IMR-90 (cell line): Measurements from ENCODE around the gene PHETA1. TPM values are rescaled to one million over a fixed set of nuclear protein-coding genes. Genes with fewer than 3 reads are reported as not detected.

Source experiments
- ATAC-seq: fragments of 200-7000 bp; cut with Tn5 transposase; 2 replicates; pipeline ENCODE4 v1.9.1; 2020; ENCODE audit warnings: low read depth, mild to moderate bottlenecking, moderate library complexity
- BruUV-seq: library from RNA; stranded (reverse); fragments of 400-500 nt; replicated peaks from 2 replicates; lab custom pipeline; 2021; lab: Mats Ljungman, UMichigan
- CTCF ChIA-PET: fragments of 300-600 bp; formaldehyde crosslinking; extraction: SDS; loops from one replicate; lab custom pipeline; 2021; ENCODE audit warnings: antibody characterized with exemption; lab: Yijun Ruan, JAX
- POLR2A ChIA-PET: fragments of 300-600 bp; sonication (Branson Sonifier 250); formaldehyde crosslinking; loops from one replicate; lab custom pipeline; 2022; ENCODE audit warnings: antibody characterized with exemption; ENCODE audit not compliant: unreplicated experiment; lab: Charles Lee
- DNase-seq: peaks from one replicate; pipeline ENCODE4 v3.0.0; 2013
- H2AFZ ChIP-seq: replicated peaks from 2 replicates; pipeline ENCODE3; 2013; ENCODE audit warnings: low read length, mild to moderate bottlenecking; ENCODE audit not compliant: poor library complexity
- H2AK5ac ChIP-seq: 2 replicates; pipeline ENCODE4 v1.6.1; 2013; ENCODE audit warnings: low read depth, low read length, inconsistent platforms
- H2AK9ac ChIP-seq: replicated peaks from 2 replicates; pipeline ENCODE3; 2013; ENCODE audit warnings: mild to moderate bottlenecking, low read depth, low read length, moderate library complexity; ENCODE audit not compliant: poor library complexity
- H2BK120ac ChIP-seq: 2 replicates; pipeline ENCODE4 v1.6.1; 2013; ENCODE audit warnings: low read depth, low read length, inconsistent platforms
- H2BK15ac ChIP-seq: 3 replicates; pipeline ENCODE4 v1.6.1; 2013; ENCODE audit warnings: low read depth, low read length, inconsistent platforms
- H2BK20ac ChIP-seq: 2 replicates; pipeline ENCODE4 v1.6.1; 2013; ENCODE audit warnings: low read depth, mild to moderate bottlenecking, inconsistent platforms, low read length, moderate library complexity
- H2BK5ac ChIP-seq: 2 replicates; pipeline ENCODE4 v1.6.1; 2013; ENCODE audit warnings: mild to moderate bottlenecking, low read depth, low read length, inconsistent platforms; ENCODE audit not compliant: poor library complexity, severe bottlenecking
- H3K14ac ChIP-seq: replicated peaks from 2 replicates; pipeline ENCODE4 v1.6.1; 2013; ENCODE audit warnings: low read depth, low read length, inconsistent platforms
- H3K18ac ChIP-seq: 2 replicates; pipeline ENCODE4 v1.6.1; 2013; ENCODE audit warnings: low read depth, low read length, control low read depth
- H3K23ac ChIP-seq: 2 replicates; pipeline ENCODE4 v1.6.1; 2013; ENCODE audit warnings: low read depth, low read length, inconsistent platforms
- H3K27ac ChIP-seq: 2 replicates; pipeline ENCODE4 v1.5.1; 2013; ENCODE audit warnings: mild to moderate bottlenecking, control low read depth, low read length; ENCODE audit not compliant: insufficient read depth
- H3K27me3 ChIP-seq: 2 replicates; pipeline ENCODE4 v1.6.1; 2013; ENCODE audit warnings: low read length; ENCODE audit not compliant: control insufficient read depth, insufficient read depth
- H3K36me3 ChIP-seq: 2 replicates; pipeline ENCODE4 v1.6.1; 2013; ENCODE audit warnings: low read length, mixed read lengths; ENCODE audit not compliant: control insufficient read depth, insufficient read depth
- H3K4ac ChIP-seq: 2 replicates; pipeline ENCODE4 v1.6.1; 2013; ENCODE audit warnings: low read depth, low read length, inconsistent platforms
- H3K4me1 ChIP-seq: 2 replicates; pipeline ENCODE4 v1.6.1; 2013; ENCODE audit warnings: low read length, mixed read lengths; ENCODE audit not compliant: control insufficient read depth, insufficient read depth
- H3K4me2 ChIP-seq: 2 replicates; pipeline ENCODE4 v1.6.1; 2013; ENCODE audit warnings: low read depth, mild to moderate bottlenecking, control low read depth, low read length, moderate library complexity
- H3K4me3 ChIP-seq: 2 replicates; pipeline ENCODE4 v1.5.1; 2013; ENCODE audit warnings: low read depth, mild to moderate bottlenecking, control low read depth, low read length, moderate library complexity; ENCODE audit not compliant: insufficient read depth
- H3K56ac ChIP-seq: 2 replicates; pipeline ENCODE4 v1.6.1; 2013; ENCODE audit warnings: low read length, inconsistent platforms; ENCODE audit not compliant: insufficient read depth; ENCODE audit errors: extremely low read depth
- H3K79me1 ChIP-seq, 2 experiments: 2 replicates each; pipeline ENCODE4 v1.6.1; 2013; ENCODE audit warnings: low read length in 2 of 2, inconsistent platforms in 1 of 2, low read depth in 1 of 2
- H3K9ac ChIP-seq: 2 replicates; pipeline ENCODE4 v1.6.1; 2013; ENCODE audit warnings: low read depth, low read length, control low read depth
- H3K9me1 ChIP-seq: 2 replicates; pipeline ENCODE4 v1.6.1; 2013; ENCODE audit warnings: low read length, inconsistent platforms; ENCODE audit not compliant: insufficient read depth
- H3K9me3 ChIP-seq: 2 replicates; pipeline ENCODE4 v1.6.1; 2013; ENCODE audit warnings: low read length; ENCODE audit not compliant: control insufficient read depth, insufficient read depth
- H4K20me1 ChIP-seq: 2 replicates; pipeline ENCODE4 v1.6.1; 2013; ENCODE audit warnings: low read length, inconsistent platforms; ENCODE audit not compliant: insufficient read depth
- H4K5ac ChIP-seq: 2 replicates; pipeline ENCODE4 v1.6.1; 2013; ENCODE audit warnings: mild to moderate bottlenecking, low read depth, low read length, control low read depth
- H4K8ac ChIP-seq, 2 experiments: 2 replicates each; pipeline ENCODE4 v1.6.1; 2013; ENCODE audit warnings: low read depth in 2 of 2, low read length in 2 of 2, control low read depth in 1 of 2, inconsistent platforms in 1 of 2
- H4K91ac ChIP-seq: 2 replicates; pipeline ENCODE4 v1.6.1; 2013; ENCODE audit warnings: low read depth, low read length, inconsistent platforms; ENCODE audit not compliant: insufficient read depth
- BHLHE40 ChIP-seq: fragments of 150-350 bp; IDR thresholded peaks from 2 replicates; pipeline ENCODE4 v1.6.1; 2016; ENCODE audit warnings: mild to moderate bottlenecking, low read depth, low read length
- CEBPB ChIP-seq: IDR thresholded peaks from 2 replicates; pipeline ENCODE4 v1.6.1; 2012; ENCODE audit warnings: low read depth, low read length, improper control_type of control experiment
- CHD1 ChIP-seq: IDR thresholded peaks from 2 replicates; pipeline ENCODE4 v1.6.1; 2012; ENCODE audit warnings: low read depth, low read length, improper control_type of control experiment
- FOS ChIP-seq: fragments of 150-350 bp; IDR thresholded peaks from 2 replicates; pipeline ENCODE4 v1.6.1; 2016; ENCODE audit warnings: low read depth, low read length
- MAZ ChIP-seq: IDR thresholded peaks from 2 replicates; pipeline ENCODE4 v1.6.1; 2012; ENCODE audit warnings: low read depth, mild to moderate bottlenecking, low read length, improper control_type of control experiment, moderate library complexity, borderline replicate concordance
- MXI1 ChIP-seq: IDR thresholded peaks from 2 replicates; pipeline ENCODE4 v1.6.1; 2012; ENCODE audit warnings: low read depth, mild to moderate bottlenecking, low read length, moderate library complexity, borderline replicate concordance
- NFE2L2 ChIP-seq: fragments of 150-350 bp; IDR thresholded peaks from 2 replicates; pipeline ENCODE4 v1.6.1; 2016; ENCODE audit warnings: low read depth, mild to moderate bottlenecking, low read length
- RAD21 ChIP-seq: IDR thresholded peaks from 2 replicates; pipeline ENCODE4 v1.6.1; 2012; ENCODE audit warnings: low read length, improper control_type of control experiment
- RCOR1 ChIP-seq: IDR thresholded peaks from 2 replicates; pipeline ENCODE4 v1.6.1; 2012; ENCODE audit warnings: mild to moderate bottlenecking, low read length, improper control_type of control experiment; ENCODE audit not compliant: insufficient replicate concordance
- SMC3 ChIP-seq: fragments of 150-350 bp; IDR thresholded peaks from 2 replicates; pipeline ENCODE4 v1.6.1; 2016; ENCODE audit warnings: low read depth, mild to moderate bottlenecking, antibody characterized with exemption, low read length, moderate library complexity
- WGBS, 2 experiments: methylation state at CpG; one replicate each; pipeline versions ENCODE4 v1.1.5 to v1.1.7; 2013; ENCODE audit warnings: missing lambda C conversion rate in 2 of 2; ENCODE audit not compliant: insufficient read length in 1 of 2; ENCODE audit errors: extremely low coverage in 2 of 2; 5-methylcytosine and 5-hydroxymethylcytosine counted together
- dilution Hi-C: fragments of 300-500 bp; cut with HindIII; formaldehyde crosslinking; loops from one replicate; pipeline ENCODE4 v1.14.3; 2018; ENCODE audit warnings: low sequenced_read_pairs; ENCODE audit not compliant: unreplicated experiment
- in situ Hi-C: fragments of 300-500 bp; cut with MboI; formaldehyde crosslinking; loops from 3 replicates; pipeline ENCODE4 v1.14.3; 2019; ENCODE audit warnings: low sequenced_read_pairs, inconsistent platforms, mixed read lengths
- intact Hi-C: fragments of 100-400 bp; cut with micrococcal nuclease; formaldehyde crosslinking; loops from 2 replicates; pipeline ENCODE4 v1.10.0; 2022
- polyA plus RNA-seq, 3 experiments: library from polyadenylated mRNA; depleted of rRNA; stranded (reverse); fragments of >200 nt; gene quantifications; 2 replicates each; pipeline ENCODE4 v1.2.3, GENCODE V29; 2012; ENCODE audit warnings: low replicate concordance in 1 of 3
- total RNA-seq: library from RNA; depleted of rRNA; stranded (reverse); fragments of >200 nt; gene quantifications from 2 replicates; pipeline ENCODE4 v1.2.3, GENCODE V29; 2012
- TF ChIP-seq, protein P1 (sequence below): fragments of 150-350 bp; IDR thresholded peaks from 2 replicates; pipeline ENCODE4 v1.6.1; 2016; ENCODE audit warnings: low read depth, mild to moderate bottlenecking, low read length, moderate library complexity, borderline replicate concordance
- TF ChIP-seq, protein P2 (sequence below): conservative IDR thresholded peaks from 2 replicates; pipeline ENCODE4 v1.5.1; 2012; ENCODE audit warnings: mild to moderate bottlenecking, low read depth, low read length, improper control_type of control experiment

PHETA1 gene
- total and polyA plus RNA-seq, 2 of the 4 experiments (the other 2 are of a cell fraction): 3.2 to 6.6 TPM

DNA sequence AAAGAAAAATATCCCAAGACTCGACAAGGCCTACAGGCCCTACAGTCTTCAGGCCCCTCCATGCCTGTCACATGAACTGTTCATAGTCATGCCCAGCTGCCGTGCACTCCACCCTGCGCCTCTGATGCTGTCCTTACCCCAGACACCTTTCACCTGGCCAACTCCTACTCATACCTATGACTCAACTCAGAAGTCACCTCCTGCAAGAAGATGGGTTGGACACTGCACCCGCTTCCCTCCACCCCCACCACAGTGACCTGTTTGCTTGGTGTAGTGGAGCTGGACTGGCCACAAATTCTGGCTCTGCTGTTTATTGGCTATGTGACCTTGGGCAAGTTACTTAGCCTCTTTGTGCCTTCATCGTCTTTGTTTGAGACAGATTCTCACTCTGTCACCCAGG is 56.2 kb downstream of the PHETA1 start:
- Histone ChIP-seq H3K9me3 (no peaks in the 10 kb centered on the region), H3K4me2 (no peak overlapping the region), H2BK5ac (no peak overlapping the region), H2AFZ (no peak overlapping the region), H3K27me3 (peaks cover 5% of the 10 kb centered on the region), H3K79me1 (no peaks in the 10 kb centered on the region), H3K9ac (no peak overlapping the region), H2BK15ac (no peak overlapping the region), H3K36me3 (no peaks in the 10 kb centered on the region), H3K27ac (no peak overlapping the region), H3K4me3 (no peak overlapping the region), H3K9me1 (no peaks in the 10 kb centered on the region), H2AK9ac (no peak overlapping the region), H3K4ac (no peak overlapping the region), H4K91ac (no peak overlapping the region), H4K5ac (no peak overlapping the region), H3K4me1 (no peaks in the 10 kb centered on the region), H3K14ac (no peak overlapping the region), H3K23ac (no peak overlapping the region), H3K18ac (no peak overlapping the region), H2BK20ac (no peak overlapping the region), H2BK120ac (no peak overlapping the region), H2AK5ac (no peak overlapping the region), H4K8ac (no peak overlapping the region), H3K56ac (no peak overlapping the region), H4K20me1 (no peaks in the 10 kb centered on the region)
- ChIA-PET POLR2A (no interaction called here), CTCF (interaction anchor here (0.6 to 1.3 kb wide), 5 partner anchors 13 to 427 kb away, joined by 3 to 7 read pairs (median 3); no protein-coding TSS in a partner anchor)
- intact Hi-C loops (loop anchor here (1.0 kb wide), 2 partner anchors 375 to 418 kb away; no protein-coding TSS in a partner anchor), in situ Hi-C loops (loop anchor here (5.0 to 10.0 kb wide), 2 partner anchors 290 to 378 kb away; no protein-coding TSS in a partner anchor), dilution Hi-C loops (no loop called here)
- BruUV-seq: no TSS peak
- TF ChIP-seq MXI1 (no peak), NFE2L2 (no peak), FOS (no peak), SMC3 (no peak), CEBPB (no peak), CHD1 (no peak), BHLHE40 (no peak), RCOR1 (no peak), RAD21 (no peak), MAZ (no peak)
- TF ChIP-seq, protein P1, sequence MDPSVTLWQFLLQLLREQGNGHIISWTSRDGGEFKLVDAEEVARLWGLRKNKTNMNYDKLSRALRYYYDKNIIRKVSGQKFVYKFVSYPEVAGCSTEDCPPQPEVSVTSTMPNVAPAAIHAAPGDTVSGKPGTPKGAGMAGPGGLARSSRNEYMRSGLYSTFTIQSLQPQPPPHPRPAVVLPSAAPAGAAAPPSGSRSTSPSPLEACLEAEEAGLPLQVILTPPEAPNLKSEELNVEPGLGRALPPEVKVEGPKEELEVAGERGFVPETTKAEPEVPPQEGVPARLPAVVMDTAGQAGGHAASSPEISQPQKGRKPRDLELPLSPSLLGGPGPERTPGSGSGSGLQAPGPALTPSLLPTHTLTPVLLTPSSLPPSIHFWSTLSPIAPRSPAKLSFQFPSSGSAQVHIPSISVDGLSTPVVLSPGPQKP: no peak
- TF ChIP-seq, protein P2, sequence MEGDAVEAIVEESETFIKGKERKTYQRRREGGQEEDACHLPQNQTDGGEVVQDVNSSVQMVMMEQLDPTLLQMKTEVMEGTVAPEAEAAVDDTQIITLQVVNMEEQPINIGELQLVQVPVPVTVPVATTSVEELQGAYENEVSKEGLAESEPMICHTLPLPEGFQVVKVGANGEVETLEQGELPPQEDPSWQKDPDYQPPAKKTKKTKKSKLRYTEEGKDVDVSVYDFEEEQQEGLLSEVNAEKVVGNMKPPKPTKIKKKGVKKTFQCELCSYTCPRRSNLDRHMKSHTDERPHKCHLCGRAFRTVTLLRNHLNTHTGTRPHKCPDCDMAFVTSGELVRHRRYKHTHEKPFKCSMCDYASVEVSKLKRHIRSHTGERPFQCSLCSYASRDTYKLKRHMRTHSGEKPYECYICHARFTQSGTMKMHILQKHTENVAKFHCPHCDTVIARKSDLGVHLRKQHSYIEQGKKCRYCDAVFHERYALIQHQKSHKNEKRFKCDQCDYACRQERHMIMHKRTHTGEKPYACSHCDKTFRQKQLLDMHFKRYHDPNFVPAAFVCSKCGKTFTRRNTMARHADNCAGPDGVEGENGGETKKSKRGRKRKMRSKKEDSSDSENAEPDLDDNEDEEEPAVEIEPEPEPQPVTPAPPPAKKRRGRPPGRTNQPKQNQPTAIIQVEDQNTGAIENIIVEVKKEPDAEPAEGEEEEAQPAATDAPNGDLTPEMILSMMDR: no peak
- 57% methylated on average over 2 of the region's 5 CpGs; no CpG with 5 or more reads in 1 of the 2 experiments for WGBS, 2 experiments
- DNase-seq (no peak), ATAC-seq (no peak)
